Gastrocnemius medialis (tissue), 4 donors: ENCODE data around the gene MMP17.

Experiments used
- POLR2A ChIP-seq, 2 donors: fragments of 450-650 bp; IDR thresholded peaks; one replicate each; pipeline ENCODE4 v1.6.1; 2017; ENCODE audit warnings: antibody characterized with exemption in 2 of 2, mild to moderate bottlenecking in 2 of 2, moderate library complexity in 2 of 2
- TF ChIP-seq, protein P1 (sequence below), 5 experiments: fragments of 450-650 bp in 3 of 5; fragments of 200-600 bp in 2 of 5; sonication (generic) in 2 of 5; IDR thresholded peaks in 4 of 5; conservative IDR thresholded peaks in 1 of 5; 1 replicate in 4 of 5; 2 replicates in 1 of 5; pipeline ENCODE4 v1.5.1; 2016 to 2019; ENCODE audit warnings: antibody characterized with exemption in 5 of 5, mild to moderate bottlenecking in 3 of 5, moderate library complexity in 3 of 5

DNA sequence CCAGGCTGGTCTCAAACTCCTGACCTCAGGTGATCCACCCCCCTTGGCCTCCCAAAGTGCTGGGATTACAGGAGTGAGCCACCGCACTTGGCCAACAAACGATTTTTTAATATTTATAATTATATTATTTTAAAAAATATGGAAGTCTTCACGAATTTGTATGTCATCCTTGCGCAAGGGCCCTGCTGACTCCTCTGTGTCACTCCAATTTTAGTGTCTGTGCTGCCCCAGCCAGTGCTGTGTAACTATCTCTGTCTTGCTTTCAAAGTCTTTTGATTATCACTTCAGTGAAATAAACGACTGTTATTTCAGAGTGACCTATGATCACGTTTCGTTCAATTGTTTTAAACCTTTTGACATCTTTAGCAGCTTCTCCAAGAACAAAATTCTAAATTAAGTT lies 13.1 kb upstream of the MMP17 start:
- no peak for TF ChIP-seq POLR2A (IDR thresholded peaks at IDR 0.05)
- TF ChIP-seq, protein P1, sequence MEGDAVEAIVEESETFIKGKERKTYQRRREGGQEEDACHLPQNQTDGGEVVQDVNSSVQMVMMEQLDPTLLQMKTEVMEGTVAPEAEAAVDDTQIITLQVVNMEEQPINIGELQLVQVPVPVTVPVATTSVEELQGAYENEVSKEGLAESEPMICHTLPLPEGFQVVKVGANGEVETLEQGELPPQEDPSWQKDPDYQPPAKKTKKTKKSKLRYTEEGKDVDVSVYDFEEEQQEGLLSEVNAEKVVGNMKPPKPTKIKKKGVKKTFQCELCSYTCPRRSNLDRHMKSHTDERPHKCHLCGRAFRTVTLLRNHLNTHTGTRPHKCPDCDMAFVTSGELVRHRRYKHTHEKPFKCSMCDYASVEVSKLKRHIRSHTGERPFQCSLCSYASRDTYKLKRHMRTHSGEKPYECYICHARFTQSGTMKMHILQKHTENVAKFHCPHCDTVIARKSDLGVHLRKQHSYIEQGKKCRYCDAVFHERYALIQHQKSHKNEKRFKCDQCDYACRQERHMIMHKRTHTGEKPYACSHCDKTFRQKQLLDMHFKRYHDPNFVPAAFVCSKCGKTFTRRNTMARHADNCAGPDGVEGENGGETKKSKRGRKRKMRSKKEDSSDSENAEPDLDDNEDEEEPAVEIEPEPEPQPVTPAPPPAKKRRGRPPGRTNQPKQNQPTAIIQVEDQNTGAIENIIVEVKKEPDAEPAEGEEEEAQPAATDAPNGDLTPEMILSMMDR (IDR thresholded peaks at IDR 0.05 in 4 of 5, conservative IDR thresholded peaks at IDR 0.05 in 1 of 5), result no peak
